ENCODE measurements around the gene COQ9. TPM values are rescaled to one million over a fixed set of nuclear protein-coding genes. Genes with fewer than 3 reads are reported as not detected.
"Not testable (repeated sequence)": the region's sequence is repeated elsewhere in the genome, so short reads cannot be mapped to it uniquely, and the experiment has no call there.

The COQ9 gene
- total and polyA plus RNA-seq, 7 donors = 61.4 to 154 (median 74.5) TPM

DNA sequence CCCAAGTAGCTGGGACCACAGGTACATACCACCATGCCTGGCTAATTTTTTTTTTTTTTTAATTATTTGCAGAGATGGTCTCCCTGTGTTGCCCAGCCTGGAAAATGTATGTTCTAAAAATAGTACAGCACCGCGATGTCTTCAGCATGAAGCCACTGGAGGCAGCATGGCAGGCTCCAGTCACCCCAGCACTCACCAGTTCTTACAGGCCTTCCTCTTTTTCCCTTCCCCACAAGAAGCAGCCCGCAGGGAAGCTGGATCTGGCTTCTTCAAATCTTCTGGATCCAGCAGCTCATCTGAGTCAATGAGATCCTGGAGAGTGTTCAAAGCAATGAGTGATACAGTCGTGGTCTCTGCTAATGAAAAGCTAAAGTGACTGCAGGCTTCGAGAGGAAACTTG lies 16.3 kb upstream of the COQ9 start:
- DNase-seq = no peak
- Histone ChIP-seq H3K27ac (no peak overlapping the region), H3K36me3 (peaks cover 12 to 86% (median 64%) of the 10 kb centered on the region in 4 donors), H3K4me1 (no peaks in the 10 kb centered on the region), H3K9me3 (no peaks in the 10 kb centered on the region), H3K4me3 (no peak overlapping the region), H3K27me3 (no peaks in the 10 kb centered on the region)
- TF ChIP-seq POLR2AphosphoS5 (IDR thresholded peaks at IDR 0.05) (no peak), EP300 (IDR thresholded peaks at IDR 0.05) (no peak), POLR2A (IDR thresholded peaks at IDR 0.05) (no peak)
- TF ChIP-seq, protein P1, sequence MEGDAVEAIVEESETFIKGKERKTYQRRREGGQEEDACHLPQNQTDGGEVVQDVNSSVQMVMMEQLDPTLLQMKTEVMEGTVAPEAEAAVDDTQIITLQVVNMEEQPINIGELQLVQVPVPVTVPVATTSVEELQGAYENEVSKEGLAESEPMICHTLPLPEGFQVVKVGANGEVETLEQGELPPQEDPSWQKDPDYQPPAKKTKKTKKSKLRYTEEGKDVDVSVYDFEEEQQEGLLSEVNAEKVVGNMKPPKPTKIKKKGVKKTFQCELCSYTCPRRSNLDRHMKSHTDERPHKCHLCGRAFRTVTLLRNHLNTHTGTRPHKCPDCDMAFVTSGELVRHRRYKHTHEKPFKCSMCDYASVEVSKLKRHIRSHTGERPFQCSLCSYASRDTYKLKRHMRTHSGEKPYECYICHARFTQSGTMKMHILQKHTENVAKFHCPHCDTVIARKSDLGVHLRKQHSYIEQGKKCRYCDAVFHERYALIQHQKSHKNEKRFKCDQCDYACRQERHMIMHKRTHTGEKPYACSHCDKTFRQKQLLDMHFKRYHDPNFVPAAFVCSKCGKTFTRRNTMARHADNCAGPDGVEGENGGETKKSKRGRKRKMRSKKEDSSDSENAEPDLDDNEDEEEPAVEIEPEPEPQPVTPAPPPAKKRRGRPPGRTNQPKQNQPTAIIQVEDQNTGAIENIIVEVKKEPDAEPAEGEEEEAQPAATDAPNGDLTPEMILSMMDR (IDR thresholded peaks at IDR 0.05) = no peak
- 92% methylated on average over 5 of the region's 5 CpGs for WGBS, 2 donors
- intact Hi-C loops (cut with DNase I) = no loop called here

GRCh38 chr16:57432505-57432904 lies 14.8 kb upstream of the COQ9 start:
- no peaks in the 10 kb centered on the region for H3K4me1 ChIP-seq
- TF ChIP-seq POLR2AphosphoS5 (IDR thresholded peaks at IDR 0.05) (no peak), POLR2A (IDR thresholded peaks at IDR 0.05) (no peak), EP300 (IDR thresholded peaks at IDR 0.05) (no peak)
- TF ChIP-seq, protein P1 (IDR thresholded peaks at IDR 0.05) = no peak
- H3K27me3 ChIP-seq = no peaks in the 10 kb centered on the region
- no peak overlapping the region for H3K27ac ChIP-seq
- H3K9me3 ChIP-seq = no peaks in the 10 kb centered on the region
- no peak overlapping the region for H3K4me3 ChIP-seq
- no peak for DNase-seq
- 88 to 89% methylated on average over 2 of the region's 2 CpGs for WGBS, 2 donors
- intact Hi-C loops (cut with DNase I) = no loop called here
- peaks cover 12 to 97% (median 71%) of the 10 kb centered on the region in 4 donors for H3K36me3 ChIP-seq

DNA sequence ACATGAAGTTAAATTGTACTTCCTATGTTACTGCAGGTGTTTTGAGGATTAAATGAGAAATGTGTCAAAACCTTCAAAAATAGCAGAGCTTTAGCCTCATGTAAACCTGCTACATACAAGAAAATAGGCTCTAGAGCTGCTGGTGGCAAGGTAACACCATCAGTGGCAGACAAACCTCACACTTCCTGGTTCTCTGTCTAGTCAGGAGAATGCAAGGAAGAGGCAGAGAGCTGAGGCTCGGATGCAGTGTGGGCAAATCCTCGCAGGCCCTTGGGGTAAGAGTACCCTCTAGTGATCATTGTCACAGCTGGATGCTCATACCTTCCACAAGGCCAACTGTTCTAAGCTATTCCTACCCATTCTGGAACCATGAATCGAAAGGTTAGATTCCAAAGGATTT lies 14.3 kb upstream of the COQ9 start:
- TF ChIP-seq EP300 (IDR thresholded peaks at IDR 0.05) (no peak), POLR2A (IDR thresholded peaks at IDR 0.05) (no peak), POLR2AphosphoS5 (IDR thresholded peaks at IDR 0.05) (no peak)
- TF ChIP-seq, protein P1 (IDR thresholded peaks at IDR 0.05) = no peak
- no peak overlapping the region for H3K4me3 ChIP-seq
- no peaks in the 10 kb centered on the region for H3K27me3 ChIP-seq
- DNase-seq = no peak
- H3K36me3 ChIP-seq = peaks cover 12 to 97% (median 73%) of the 10 kb centered on the region in 4 donors
- no peaks in the 10 kb centered on the region for H3K9me3 ChIP-seq
- 84 to 96% methylated on average over 3 of the region's 3 CpGs for WGBS, 2 donors
- intact Hi-C loops (cut with DNase I) = no loop called here
- H3K27ac ChIP-seq = no peak overlapping the region
- H3K4me1 ChIP-seq = no peaks in the 10 kb centered on the region

- WGBS, 2 donors = 73 to 95% methylated on average over 2 of the region's 2 CpGs
- no peaks in the 10 kb centered on the region for H3K9me3 ChIP-seq
- TF ChIP-seq, protein P1 (IDR thresholded peaks at IDR 0.05) = no peak
- TF ChIP-seq EP300 (IDR thresholded peaks at IDR 0.05) = no peak
- TF ChIP-seq POLR2AphosphoS5 (IDR thresholded peaks at IDR 0.05) = no peak
- TF ChIP-seq POLR2A (IDR thresholded peaks at IDR 0.05) = no peak
- H3K36me3 ChIP-seq = peaks cover 19 to 97% (median 73%) of the 10 kb centered on the region in 4 donors
- H3K4me3 ChIP-seq = no peak overlapping the region
- no peak for DNase-seq
- no peaks in the 10 kb centered on the region for H3K27me3 ChIP-seq
- H3K4me1 ChIP-seq = no peaks in the 10 kb centered on the region
- intact Hi-C loops (cut with DNase I) = no loop called here
- no peak overlapping the region for H3K27ac ChIP-seq
Measured at GRCh38 chr16:57434003-57434402, 13.3 kb upstream of the COQ9 start.

DNA sequence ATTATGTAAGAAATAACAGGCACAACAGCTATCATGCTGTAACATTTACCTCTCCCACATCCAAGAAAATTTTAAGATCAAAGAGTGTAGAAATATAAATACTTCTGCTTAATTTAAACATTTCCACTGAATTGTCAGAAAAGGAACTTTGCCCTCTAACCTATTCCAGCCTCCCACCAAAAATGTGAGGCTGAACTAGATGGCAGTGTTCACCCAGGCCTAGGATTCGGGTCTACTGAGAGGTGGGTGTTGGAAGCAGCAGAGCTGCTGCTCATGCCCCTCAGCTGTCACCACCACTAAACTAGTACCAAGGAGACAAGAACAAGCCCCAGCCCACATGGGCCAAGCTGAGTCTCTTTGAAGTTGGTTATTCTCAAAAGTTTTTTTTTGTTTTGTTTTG lies 11.4 kb upstream of the COQ9 start:
- Histone ChIP-seq H3K27me3 (no peaks in the 10 kb centered on the region), H3K36me3 (peaks cover 11 to 99% (median 68%) of the 10 kb centered on the region in 4 donors), H3K9me3 (no peaks in the 10 kb centered on the region), H3K4me3 (no peak overlapping the region), H3K27ac (no peak overlapping the region), H3K4me1 (no peaks in the 10 kb centered on the region)
- TF ChIP-seq EP300 (IDR thresholded peaks at IDR 0.05) (no peak), POLR2AphosphoS5 (IDR thresholded peaks at IDR 0.05) (no peak), POLR2A (IDR thresholded peaks at IDR 0.05) (no peak)
- TF ChIP-seq, protein P1 (IDR thresholded peaks at IDR 0.05) = no peak
- DNase-seq = no peak
- WGBS, 2 donors = 94 to 96% methylated on average over 1 of the region's 1 CpG
- intact Hi-C loops (cut with DNase I) = no loop called here

DNA sequence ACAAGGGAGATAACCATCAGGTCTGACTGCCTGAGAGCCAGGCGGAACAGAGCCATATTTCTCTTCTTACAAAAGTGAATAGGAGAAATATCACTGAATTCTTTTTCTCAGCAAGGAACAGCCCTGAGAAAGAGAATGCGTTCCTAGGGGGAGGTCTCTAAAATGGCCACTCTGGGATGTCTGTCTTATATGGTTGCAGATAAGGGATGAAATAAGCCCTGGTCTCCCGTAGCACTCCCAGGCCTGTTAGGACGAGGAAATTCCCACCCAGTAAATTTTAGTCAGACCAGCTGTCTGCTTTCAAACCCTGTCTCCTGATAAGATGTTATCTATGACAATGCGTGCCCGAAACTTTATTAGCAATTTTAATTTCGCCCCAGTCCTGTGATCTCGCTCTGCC lies 7.3 kb upstream of the COQ9 start:
- 96 to 97% methylated on average over 8 of the region's 8 CpGs for WGBS, 2 donors
- peaks cover 10 to 63% (median 32%) of the 10 kb centered on the region in 4 donors for H3K36me3 ChIP-seq

DNA sequence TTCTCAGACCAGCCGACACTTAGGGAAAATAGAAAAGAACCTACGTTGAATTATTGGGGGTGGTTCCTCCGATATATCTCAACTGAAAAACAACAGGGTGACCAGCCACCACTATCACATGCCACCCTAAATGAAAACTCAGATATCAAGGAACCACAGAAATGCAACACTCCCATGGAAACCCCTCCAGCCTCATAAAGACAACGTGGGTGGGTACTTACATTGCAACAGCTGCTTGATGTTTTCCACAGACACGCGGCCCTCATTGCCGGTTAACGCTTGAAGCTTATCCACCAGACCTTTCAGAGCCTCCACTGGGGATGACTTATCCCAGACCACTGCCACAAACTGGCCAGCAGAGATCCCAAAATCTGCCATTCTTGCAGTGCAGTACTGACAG lies 6.7 kb upstream of the COQ9 start:
- not testable (repeated sequence) for H3K4me1 ChIP-seq, H3K9me3 ChIP-seq, H3K27ac ChIP-seq, H3K27me3 ChIP-seq, H3K4me3 ChIP-seq, DNase-seq
- intact Hi-C loops (cut with DNase I) = loop anchor here (10.0 kb wide), 1 partner anchor 294 kb away; the partner anchor contains the start of gene KATNB1
- WGBS, 2 donors = 98 to 99% methylated on average over 8 of the region's 8 CpGs
- peaks cover 10 to 57% (median 27%) of the 10 kb centered on the region in 4 donors for H3K36me3 ChIP-seq

More for the DNA sequence above, 7.3 kb upstream of the COQ9 start:
- H3K27me3 ChIP-seq, DNase-seq, H3K27ac ChIP-seq, H3K4me1 ChIP-seq, H3K4me3 ChIP-seq, H3K9me3 ChIP-seq: not testable (repeated sequence)
- intact Hi-C loops (cut with DNase I) = loop anchor here (10.0 kb wide), 1 partner anchor 295 kb away; the partner anchor contains the start of gene KATNB1
